Caco-2 (cell line): Measurements from ENCODE around the gene COX6A1. TPM values are rescaled to one million over a fixed set of nuclear protein-coding genes. Genes with fewer than 3 reads are reported as not detected.

Source experiments
- BruUV-seq: library from RNA; stranded (reverse); fragments of 400-500 nt; replicated peaks from 2 replicates; lab custom pipeline; 2021; lab: Mats Ljungman, UMichigan
- CTCF ChIA-PET: fragments of 300-600 bp; sonication (Branson Sonifier 250); formaldehyde crosslinking; loops from one replicate; lab custom pipeline; 2022; ENCODE audit warnings: antibody characterized with exemption; lab: Charles Lee
- POLR2A ChIA-PET: fragments of 300-600 bp; sonication (Branson Sonifier 250); formaldehyde crosslinking; loops from one replicate; lab custom pipeline; 2022; ENCODE audit warnings: antibody characterized with exemption; lab: Charles Lee
- DNase-seq, 2 experiments: peaks; one replicate each; pipeline versions ENCODE4 v3.0.0 to v3.0.0-alpha.2; 2020 to 2022
- H3K27me3 ChIP-seq: replicated peaks from 2 replicates; pipeline ENCODE4 v1.6.0; 2011; ENCODE audit warnings: low read length; ENCODE audit not compliant: control insufficient read depth, insufficient read depth
- H3K36me3 ChIP-seq: 2 replicates; pipeline ENCODE4 v1.5.1; 2011; ENCODE audit warnings: low read length; ENCODE audit not compliant: control insufficient read depth, insufficient read depth
- H3K4me1 ChIP-seq: fragments of 250-450 bp; sonication (Bioruptor Pico); 2 replicates; pipeline ENCODE4 v1.5.1; 2020; ENCODE audit warnings: mild to moderate bottlenecking
- H3K4me3 ChIP-seq: 2 replicates; pipeline ENCODE4 v1.5.1; 2011; ENCODE audit warnings: low read depth, mild to moderate bottlenecking, control low read depth, low read length
- H3K9me3 ChIP-seq: fragments of 250-450 bp; sonication (Bioruptor Pico); 2 replicates; pipeline ENCODE4 v1.5.1; 2020; ENCODE audit warnings: mild to moderate bottlenecking, moderate library complexity
- H3K27ac Mint-ChIP-seq: one replicate; pipeline ENCODE4 v1.8.0; 2022; ENCODE audit warnings: mixed read lengths; ENCODE audit not compliant: unreplicated experiment
- H3K27me3 Mint-ChIP-seq: one replicate; pipeline ENCODE4 v1.8.0; 2022; ENCODE audit warnings: mixed read lengths; ENCODE audit not compliant: insufficient read depth, unreplicated experiment
- H3K36me3 Mint-ChIP-seq: one replicate; pipeline ENCODE4 v1.8.0; 2022; ENCODE audit warnings: mild to moderate bottlenecking, mixed read lengths; ENCODE audit not compliant: insufficient read depth, unreplicated experiment
- H3K4me1 Mint-ChIP-seq: one replicate; pipeline ENCODE4 v1.8.0; 2022; ENCODE audit warnings: low read depth, mixed read lengths; ENCODE audit not compliant: unreplicated experiment
- H3K4me3 Mint-ChIP-seq: one replicate; pipeline ENCODE4 v1.8.0; 2022; ENCODE audit warnings: mild to moderate bottlenecking, moderate library complexity, mixed read lengths; ENCODE audit not compliant: unreplicated experiment
- H3K9me3 Mint-ChIP-seq: one replicate; pipeline ENCODE4 v1.8.0; 2022; ENCODE audit warnings: mixed read lengths; ENCODE audit not compliant: unreplicated experiment
- intact Hi-C: fragments of 100-400 bp; cut with micrococcal nuclease; formaldehyde crosslinking; loops from one replicate; pipeline ENCODE4 v1.10.0; 2022; ENCODE audit not compliant: unreplicated experiment
- total RNA-seq: library from RNA; stranded (reverse); gene quantifications from 2 replicates; pipeline ENCODE4 v1.2.3, GENCODE V29; 2022
- TF ChIP-seq, protein P1 (sequence below), 2 experiments: fragments of 200-600 bp in 1 of 2; IDR thresholded peaks; 1 replicate in 1 of 2; 2 replicates in 1 of 2; pipeline versions ENCODE4 v1.5.1 to v1.8.0; 2011 to 2022; ENCODE audit warnings: antibody characterized with exemption in 1 of 2, control low read depth in 1 of 2, inconsistent platforms in 1 of 2, low read depth in 1 of 2, low read length in 1 of 2, mild to moderate bottlenecking in 1 of 2, moderate library complexity in 1 of 2; ENCODE audit not compliant: insufficient read depth in 1 of 2, severe bottlenecking in 1 of 2, unreplicated experiment in 1 of 2

Gene COX6A1
- total RNA-seq, 1 experiment from 2014 or later: 474 TPM

- Mint-ChIP-seq H3K4me1 (no peaks in the 10 kb centered on the region), H3K9me3 (no peaks in the 10 kb centered on the region), H3K27me3 (no peaks in the 10 kb centered on the region), H3K27ac (no peak overlapping the region), H3K36me3 (peaks cover 8% of the 10 kb centered on the region), H3K4me3 (no peak overlapping the region)
- Histone ChIP-seq H3K36me3 (no peaks in the 10 kb centered on the region), H3K9me3 (0 out of 2 replicates have a peak, but pooled peaks cover 2% of the 10 kb centered on the region), H3K4me1 (no peaks in the 10 kb centered on the region), H3K27me3 (no peaks in the 10 kb centered on the region), H3K4me3 (no peak overlapping the region)
- ChIA-PET CTCF (no interaction called here), POLR2A (no interaction called here)
- BruUV-seq: no TSS peak
- TF ChIP-seq, protein P1, sequence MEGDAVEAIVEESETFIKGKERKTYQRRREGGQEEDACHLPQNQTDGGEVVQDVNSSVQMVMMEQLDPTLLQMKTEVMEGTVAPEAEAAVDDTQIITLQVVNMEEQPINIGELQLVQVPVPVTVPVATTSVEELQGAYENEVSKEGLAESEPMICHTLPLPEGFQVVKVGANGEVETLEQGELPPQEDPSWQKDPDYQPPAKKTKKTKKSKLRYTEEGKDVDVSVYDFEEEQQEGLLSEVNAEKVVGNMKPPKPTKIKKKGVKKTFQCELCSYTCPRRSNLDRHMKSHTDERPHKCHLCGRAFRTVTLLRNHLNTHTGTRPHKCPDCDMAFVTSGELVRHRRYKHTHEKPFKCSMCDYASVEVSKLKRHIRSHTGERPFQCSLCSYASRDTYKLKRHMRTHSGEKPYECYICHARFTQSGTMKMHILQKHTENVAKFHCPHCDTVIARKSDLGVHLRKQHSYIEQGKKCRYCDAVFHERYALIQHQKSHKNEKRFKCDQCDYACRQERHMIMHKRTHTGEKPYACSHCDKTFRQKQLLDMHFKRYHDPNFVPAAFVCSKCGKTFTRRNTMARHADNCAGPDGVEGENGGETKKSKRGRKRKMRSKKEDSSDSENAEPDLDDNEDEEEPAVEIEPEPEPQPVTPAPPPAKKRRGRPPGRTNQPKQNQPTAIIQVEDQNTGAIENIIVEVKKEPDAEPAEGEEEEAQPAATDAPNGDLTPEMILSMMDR (IDR thresholded peaks at IDR 0.05; ENCODE audit: insufficient read depth in 1 of 2, low read depth in 1 of 2, low read length in 1 of 2, severe bottlenecking in 1 of 2, unreplicated experiment in 1 of 2): no peak
- intact Hi-C loops: no loop called here
- DNase-seq: no peak
These were observed 29.1 kb upstream of the COX6A1 start for GRCh38 chr12:120408771-120409170.

DNA sequence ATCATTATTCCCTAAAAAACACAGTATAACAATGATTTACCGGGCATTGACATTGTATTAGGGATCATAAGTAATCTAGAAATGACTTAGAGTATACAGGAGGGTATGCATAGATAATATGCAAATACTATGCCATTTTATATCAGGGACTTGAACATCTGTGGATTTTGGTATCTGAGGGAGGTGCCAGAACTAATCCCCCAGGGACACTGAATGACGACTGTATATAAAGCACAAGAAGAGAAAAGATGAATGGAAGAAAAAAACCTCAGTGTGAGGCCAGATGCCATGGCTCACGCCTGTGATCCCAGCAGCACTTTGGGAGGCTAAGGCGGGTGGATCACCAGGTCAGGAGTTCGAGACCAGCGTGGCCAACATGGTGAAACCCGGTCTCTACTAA lies 25.5 kb upstream of the COX6A1 start:
- Mint-ChIP-seq H3K4me3 (no peak overlapping the region), H3K4me1 (no peaks in the 10 kb centered on the region), H3K36me3 (peaks cover 8% of the 10 kb centered on the region), H3K27ac (no peak overlapping the region), H3K27me3 (no peaks in the 10 kb centered on the region), H3K9me3 (no peaks in the 10 kb centered on the region)
- ChIA-PET POLR2A (interaction anchor here (1.0 kb wide), 1 partner anchor 25 kb away, joined by 3 read pairs; no protein-coding TSS in a partner anchor), CTCF (no interaction called here)
- BruUV-seq: no TSS peak
- H3K9me3 ChIP-seq: no peaks in the 10 kb centered on the region
- no peak for DNase-seq
- intact Hi-C loops: no loop called here
- H3K27me3 ChIP-seq: no peaks in the 10 kb centered on the region
- no peak overlapping the region for H3K4me3 ChIP-seq
- TF ChIP-seq, protein P1 (IDR thresholded peaks at IDR 0.05; ENCODE audit: insufficient read depth in 1 of 2, low read depth in 1 of 2, low read length in 1 of 2, severe bottlenecking in 1 of 2, unreplicated experiment in 1 of 2): no peak
- H3K4me1 ChIP-seq: no peaks in the 10 kb centered on the region
- no peaks in the 10 kb centered on the region for H3K36me3 ChIP-seq

DNA sequence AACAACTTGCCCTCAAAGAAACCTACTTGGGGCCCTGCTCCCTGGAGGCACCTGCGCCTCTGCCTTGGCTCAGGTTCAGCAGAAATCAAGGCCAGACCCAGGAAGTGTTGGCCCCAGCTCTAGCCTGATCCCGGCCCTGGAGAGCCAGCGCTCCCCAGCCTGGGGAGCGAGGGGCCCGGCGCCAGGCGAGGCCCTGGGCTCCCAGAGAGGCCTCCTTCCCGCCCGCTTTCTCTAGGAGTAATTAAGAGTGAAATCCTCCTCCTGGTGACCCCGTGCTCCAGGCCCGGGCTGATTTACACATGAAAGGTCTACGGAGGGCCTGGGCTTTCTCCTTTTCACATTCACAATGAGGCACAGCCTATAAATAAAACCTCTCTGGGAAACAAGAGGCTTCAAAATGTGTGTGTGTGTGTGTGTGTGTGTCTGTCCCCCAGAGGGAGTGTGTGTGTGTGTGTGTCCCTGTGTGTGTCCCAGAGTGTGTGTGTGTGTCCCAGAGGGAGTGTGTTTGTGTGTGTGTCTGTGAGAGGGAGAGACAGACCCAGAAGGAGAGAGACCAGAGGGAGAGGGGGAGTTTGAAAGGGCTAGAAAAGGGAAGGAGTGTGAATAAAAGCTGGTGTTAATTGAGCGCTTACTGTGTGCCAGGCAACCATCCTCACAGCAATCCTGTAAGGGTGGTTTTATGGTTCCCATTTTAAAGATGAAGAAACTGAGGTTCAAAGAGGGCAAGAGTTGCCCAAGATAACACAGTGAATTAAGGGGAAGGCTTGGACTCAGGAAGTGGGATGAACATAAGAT lies 23.8 kb upstream of the COX6A1 start:
- Mint-ChIP-seq H3K4me3 (no peak overlapping the region), H3K36me3 (peaks cover 8% of the 10 kb centered on the region), H3K27ac (no peak overlapping the region), H3K27me3 (no peaks in the 10 kb centered on the region), H3K9me3 (no peaks in the 10 kb centered on the region), H3K4me1 (no peaks in the 10 kb centered on the region)
- Histone ChIP-seq H3K9me3 (no peaks in the 10 kb centered on the region), H3K27me3 (no peaks in the 10 kb centered on the region), H3K4me3 (no peak overlapping the region), H3K36me3 (no peaks in the 10 kb centered on the region), H3K4me1 (no peaks in the 10 kb centered on the region)
- POLR2A ChIA-PET: no interaction called here
- TF ChIP-seq, protein P1 (IDR thresholded peaks at IDR 0.05; ENCODE audit: insufficient read depth in 1 of 2, low read depth in 1 of 2, low read length in 1 of 2, severe bottlenecking in 1 of 2, unreplicated experiment in 1 of 2): no peak
- intact Hi-C loops: no loop called here
- BruUV-seq: no TSS peak
- no peak for DNase-seq
- CTCF ChIA-PET: no interaction called here
